Measurements from ENCODE around the gene LMNA.

Gene LMNA

GRCh38 chr1:156138458-156138867 lies 24.0 kb downstream of the LMNA start:
- H3K27me3 ChIP-seq (ENCODE audit: insufficient read depth, low read length, poor library complexity), result no peaks in the 10 kb centered on the region
- no peaks in the 10 kb centered on the region for H3K4me1 ChIP-seq (ENCODE audit: insufficient read depth, low read length)
- no peaks in the 10 kb centered on the region for H3K79me2 ChIP-seq (ENCODE audit: insufficient read depth, low read length)
- no peaks in the 10 kb centered on the region for H3K9me3 ChIP-seq (ENCODE audit: insufficient read depth, low read length, severe bottlenecking)
- H2AFZ ChIP-seq (ENCODE audit: low read depth, low read length), result no peak overlapping the region
- DNase-seq (no peak), ATAC-seq (ENCODE audit: insufficient read depth, low read depth) (no peak)
- H3K27ac ChIP-seq (ENCODE audit: low read length), result no peak overlapping the region
- H4K20me1 ChIP-seq (ENCODE audit: insufficient read depth, low read length), result no peaks in the 10 kb centered on the region; the same call in 1 of the 2 replicates
- TF ChIP-seq CTCF (IDR thresholded peaks at IDR 0.05; ENCODE audit: borderline replicate concordance, extremely low read depth, low read length, poor library complexity, severe bottlenecking) (no peak), EZH2 (IDR thresholded peaks at IDR 0.05; ENCODE audit: borderline replicate concordance, low read depth, low read length, severe bottlenecking) (no peak)
- no peaks in the 10 kb centered on the region for H3K36me3 ChIP-seq (ENCODE audit: insufficient read depth, low read length)
- H3K4me3 ChIP-seq (ENCODE audit: low read depth in 1 of 2, low read length in 2 of 2), result no peak overlapping the region
- H3K4me2 ChIP-seq (ENCODE audit: insufficient read depth, low read length), result no peak overlapping the region
- no peak overlapping the region for H3K9ac ChIP-seq (ENCODE audit: low read depth, low read length)

- Histone ChIP-seq H4K20me1 (ENCODE audit: insufficient read depth, low read length) (no peaks in the 10 kb centered on the region; the same call in 1 of the 2 replicates), H3K36me3 (ENCODE audit: insufficient read depth, low read length) (no peaks in the 10 kb centered on the region), H3K4me2 (ENCODE audit: insufficient read depth, low read length) (no peak overlapping the region), H3K9ac (ENCODE audit: low read depth, low read length) (no peak overlapping the region), H3K4me3 (ENCODE audit: low read depth in 1 of 2, low read length in 2 of 2) (no peak overlapping the region), H3K79me2 (ENCODE audit: insufficient read depth, low read length) (no peaks in the 10 kb centered on the region), H3K27me3 (ENCODE audit: insufficient read depth, low read length, poor library complexity) (no peaks in the 10 kb centered on the region), H3K9me3 (ENCODE audit: insufficient read depth, low read length, severe bottlenecking) (no peaks in the 10 kb centered on the region), H3K27ac (ENCODE audit: low read length) (no peak overlapping the region), H3K4me1 (ENCODE audit: insufficient read depth, low read length) (no peaks in the 10 kb centered on the region), H2AFZ (ENCODE audit: low read depth, low read length) (no peak overlapping the region)
- peak; percentile 54 for DNase-seq
- TF ChIP-seq EZH2 (IDR thresholded peaks at IDR 0.05; ENCODE audit: borderline replicate concordance, low read depth, low read length, severe bottlenecking) (no peak), CTCF (IDR thresholded peaks at IDR 0.05; ENCODE audit: borderline replicate concordance, extremely low read depth, low read length, poor library complexity, severe bottlenecking) (peak; percentile 78)
- ATAC-seq (ENCODE audit: insufficient read depth, low read depth), result peak; percentile 56
These were observed 26.6 kb downstream of the LMNA start for GRCh38 chr1:156140879-156141707.

- Histone ChIP-seq H3K27me3 (ENCODE audit: insufficient read depth, low read length, poor library complexity) (peaks cover 5% of the 10 kb centered on the region), H3K4me1 (ENCODE audit: insufficient read depth, low read length) (no peaks in the 10 kb centered on the region), H3K9ac (ENCODE audit: low read depth, low read length) (no peak overlapping the region), H3K79me2 (ENCODE audit: insufficient read depth, low read length) (no peaks in the 10 kb centered on the region), H3K36me3 (ENCODE audit: insufficient read depth, low read length) (no peaks in the 10 kb centered on the region), H3K27ac (ENCODE audit: low read length) (no peak overlapping the region), H4K20me1 (ENCODE audit: insufficient read depth, low read length) (no peaks in the 10 kb centered on the region), H3K9me3 (ENCODE audit: insufficient read depth, low read length, severe bottlenecking) (no peaks in the 10 kb centered on the region), H3K4me2 (ENCODE audit: insufficient read depth, low read length) (no peak overlapping the region), H2AFZ (ENCODE audit: low read depth, low read length) (no peak overlapping the region), H3K4me3 (ENCODE audit: low read depth in 1 of 2, low read length in 2 of 2) (no peak overlapping the region)
- DNase-seq (no peak), ATAC-seq (ENCODE audit: insufficient read depth, low read depth) (no peak)
- TF ChIP-seq CTCF (IDR thresholded peaks at IDR 0.05; ENCODE audit: borderline replicate concordance, extremely low read depth, low read length, poor library complexity, severe bottlenecking), result no peak
- no peak for TF ChIP-seq EZH2 (IDR thresholded peaks at IDR 0.05; ENCODE audit: borderline replicate concordance, low read depth, low read length, severe bottlenecking)
These were observed 29.4 kb downstream of the LMNA start for GRCh38 chr1:156143765-156144489.

Measured in DND-41 (cell line).